ENCODE data around the gene FSTL4. TPM values are rescaled to one million over a fixed set of nuclear protein-coding genes. Genes with fewer than 3 reads are reported as not detected.

The FSTL4 gene
- polyA plus RNA-seq, 1 of the 3 experiments (the other 2 are of a cell fraction), result not detected

GRCh38 chr5:133287500-133287899 is 324.8 kb downstream of the FSTL4 start:
- WGBS (ENCODE audit: low lambda C conversion rate), result 43% methylated on average over 2 of the region's 3 CpGs
- no peaks in the 10 kb centered on the region for H4K20me1 ChIP-seq (ENCODE audit: insufficient read depth)
- H3K27me3 ChIP-seq (ENCODE audit: insufficient read depth), result no peaks in the 10 kb centered on the region
- peak; percentile 79 for DNase-seq
- H2AFZ ChIP-seq (ENCODE audit: low read depth), result no peak overlapping the region
- CTCF ChIA-PET, result interaction anchor here (0.5 to 10.2 kb wide), 35 partner anchors 9 to 457 kb away, joined by 3 to 155 read pairs (median 4); partner anchors contain the start of gene SHROOM1
- H3K36me3 ChIP-seq (replicated peaks in 1 of 2; ENCODE audit: control insufficient read depth in 1 of 2, insufficient read depth in 2 of 2, low read length in 1 of 2), result no peaks in the 10 kb centered on the region
- no peak overlapping the region for H3K4me2 ChIP-seq
- POLR2A ChIA-PET, result interaction anchor here (1.5 kb wide), 1 partner anchor 173 kb away, joined by 7 read pairs; no protein-coding TSS in a partner anchor
- TF ChIP-seq REST (IDR thresholded peaks at IDR 0.05; ENCODE audit: low read depth, low read length) (no peak), RAD21 (IDR thresholded peaks at IDR 0.05; ENCODE audit: low read length) (peak; percentile 86), CTCF (IDR thresholded peaks at IDR 0.05) (peak; percentile 69), SMC3 (IDR thresholded peaks at IDR 0.05; ENCODE audit: low read depth, low read length) (peak; percentile 88), IRF3 (IDR thresholded peaks at IDR 0.05; ENCODE audit: low read depth, low read length) (no peak)
- H3K9ac ChIP-seq, result no peak overlapping the region
- H3K9me3 ChIP-seq, result no peaks in the 10 kb centered on the region
- no peaks in the 10 kb centered on the region for H3K79me2 ChIP-seq (ENCODE audit: insufficient read depth)
- H3F3A ChIP-seq (replicated peaks; ENCODE audit: insufficient read depth), result no peaks in the 10 kb centered on the region
- H3K4me3 ChIP-seq (ENCODE audit: low read depth in 2 of 2, low read length in 1 of 2), result no peak overlapping the region
- no peaks in the 10 kb centered on the region for H3K9me2 ChIP-seq
- H3K4me1 ChIP-seq (ENCODE audit: control insufficient read depth in 1 of 2, insufficient read depth in 2 of 2, low read depth in 1 of 2, low read length in 1 of 2), result no peaks in the 10 kb centered on the region; a peak in 1 of 4 replicates
- no peak overlapping the region for H3K27ac ChIP-seq (ENCODE audit: low read depth in 2 of 2, low read length in 1 of 2)

GRCh38 chr5:133286483-133286882 is 325.9 kb downstream of the FSTL4 start:
- Histone ChIP-seq H3K9me2 (no peaks in the 10 kb centered on the region), H3K27me3 (ENCODE audit: insufficient read depth) (no peaks in the 10 kb centered on the region), H3K4me3 (ENCODE audit: low read depth in 2 of 2, low read length in 1 of 2) (no peak overlapping the region), H4K20me1 (ENCODE audit: insufficient read depth) (no peaks in the 10 kb centered on the region), H3K9ac (no peak overlapping the region), H3K9me3 (no peaks in the 10 kb centered on the region), H3K27ac (ENCODE audit: low read depth in 2 of 2, low read length in 1 of 2) (no peak overlapping the region), H3K79me2 (ENCODE audit: insufficient read depth) (no peaks in the 10 kb centered on the region), H2AFZ (ENCODE audit: low read depth) (no peak overlapping the region), H3K36me3 (replicated peaks in 1 of 2; ENCODE audit: control insufficient read depth in 1 of 2, insufficient read depth in 2 of 2, low read length in 1 of 2) (no peaks in the 10 kb centered on the region), H3K4me2 (no peak overlapping the region), H3K4me1 (ENCODE audit: control insufficient read depth in 1 of 2, insufficient read depth in 2 of 2, low read depth in 1 of 2, low read length in 1 of 2) (no peaks in the 10 kb centered on the region; a peak in 1 of 4 replicates), H3F3A (replicated peaks; ENCODE audit: insufficient read depth) (no peaks in the 10 kb centered on the region)
- CTCF ChIA-PET, result interaction anchor here (1.1 to 10.2 kb wide), 11 partner anchors 18 to 456 kb away, joined by 3 to 155 read pairs (median 10); partner anchors contain the start of gene SHROOM1
- DNase-seq, result no peak
- 70% methylated on average over 3 of the region's 3 CpGs for WGBS (ENCODE audit: low lambda C conversion rate)
- POLR2A ChIA-PET, result interaction anchor here (1.5 kb wide), 1 partner anchor 172 kb away, joined by 7 read pairs; no protein-coding TSS in a partner anchor
- TF ChIP-seq EZH2phosphoT487 (IDR thresholded peaks at IDR 0.05; ENCODE audit: borderline replicate concordance, low read depth), result no peak
- no peak for TF ChIP-seq REST (IDR thresholded peaks at IDR 0.05; ENCODE audit: low read depth, low read length)
- no peak for TF ChIP-seq MEF2A (IDR thresholded peaks at IDR 0.05; ENCODE audit: borderline replicate concordance, low read depth)
- TF ChIP-seq USF1 (IDR thresholded peaks at IDR 0.05; ENCODE audit: borderline replicate concordance, low read depth), result no peak
- TF ChIP-seq FOXM1 (IDR thresholded peaks at IDR 0.05; ENCODE audit: low read depth), result no peak
- TF ChIP-seq IRF3 (IDR thresholded peaks at IDR 0.05; ENCODE audit: low read depth, low read length), result no peak
- TF ChIP-seq TEAD4 (IDR thresholded peaks at IDR 0.05; ENCODE audit: borderline replicate concordance, insufficient read depth), result no peak
- no peak for TF ChIP-seq SIN3A (IDR thresholded peaks at IDR 0.05; ENCODE audit: borderline replicate concordance, low read depth, low read length)
- TF ChIP-seq JUND (IDR thresholded peaks at IDR 0.05), result no peak
- no peak for TF ChIP-seq CHD2 (IDR thresholded peaks at IDR 0.05; ENCODE audit: low read length, partially characterized antibody)

All from SK-N-SH (cell line).